ENCODE results near the gene ZNF212. TPM values are rescaled to one million over a fixed set of nuclear protein-coding genes. Genes with fewer than 3 reads are reported as not detected.

Gene ZNF212
- 1 to 10 TPM; 4.5 to 5.3 TPM for total RNA-seq

DNA sequence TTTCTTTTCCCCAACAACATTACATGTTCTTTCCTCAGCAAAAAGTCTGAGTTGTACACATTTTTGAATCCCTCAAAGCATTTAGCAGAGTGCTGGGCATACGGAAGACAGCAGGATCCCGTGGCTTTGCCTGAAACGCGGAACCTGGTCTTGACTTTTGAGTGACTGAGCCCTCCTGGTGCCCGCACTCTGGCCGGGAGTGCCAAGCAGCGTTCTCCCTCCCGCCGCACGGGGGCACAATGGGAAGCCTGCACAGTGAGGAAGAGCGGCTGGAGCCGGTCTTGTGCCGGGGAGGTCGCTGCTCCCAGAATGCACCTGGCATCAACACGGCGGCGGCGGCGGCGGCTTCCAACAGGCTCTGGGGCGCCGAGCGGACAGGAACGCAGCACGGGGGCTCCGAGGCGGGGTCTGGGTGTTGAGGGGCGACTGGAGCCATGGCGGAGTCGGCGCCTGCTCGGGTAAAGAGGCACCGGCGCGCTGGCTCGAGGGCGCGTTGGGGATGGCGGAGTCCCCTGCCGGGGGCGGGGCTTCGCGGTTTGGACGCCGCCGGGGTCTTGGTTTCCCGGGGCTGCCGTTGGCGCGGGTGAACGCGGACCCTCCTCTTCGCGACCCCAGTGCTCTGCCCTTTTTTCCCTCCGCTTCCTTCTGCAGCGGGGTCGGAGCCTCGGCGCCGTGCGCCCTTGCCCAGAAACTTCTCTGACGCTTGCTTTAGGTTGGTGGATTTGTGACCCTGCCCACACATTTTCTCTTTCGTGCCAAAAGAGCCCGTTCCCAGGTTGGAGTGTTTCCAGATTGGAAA, at the start of gene ZNF212:
Gene ZNF212, plus strand, starts transcription at position 307 of the 799 bp plus-strand sequence. Its CDS starts 128 bp downstream, at position 435.

DNA sequence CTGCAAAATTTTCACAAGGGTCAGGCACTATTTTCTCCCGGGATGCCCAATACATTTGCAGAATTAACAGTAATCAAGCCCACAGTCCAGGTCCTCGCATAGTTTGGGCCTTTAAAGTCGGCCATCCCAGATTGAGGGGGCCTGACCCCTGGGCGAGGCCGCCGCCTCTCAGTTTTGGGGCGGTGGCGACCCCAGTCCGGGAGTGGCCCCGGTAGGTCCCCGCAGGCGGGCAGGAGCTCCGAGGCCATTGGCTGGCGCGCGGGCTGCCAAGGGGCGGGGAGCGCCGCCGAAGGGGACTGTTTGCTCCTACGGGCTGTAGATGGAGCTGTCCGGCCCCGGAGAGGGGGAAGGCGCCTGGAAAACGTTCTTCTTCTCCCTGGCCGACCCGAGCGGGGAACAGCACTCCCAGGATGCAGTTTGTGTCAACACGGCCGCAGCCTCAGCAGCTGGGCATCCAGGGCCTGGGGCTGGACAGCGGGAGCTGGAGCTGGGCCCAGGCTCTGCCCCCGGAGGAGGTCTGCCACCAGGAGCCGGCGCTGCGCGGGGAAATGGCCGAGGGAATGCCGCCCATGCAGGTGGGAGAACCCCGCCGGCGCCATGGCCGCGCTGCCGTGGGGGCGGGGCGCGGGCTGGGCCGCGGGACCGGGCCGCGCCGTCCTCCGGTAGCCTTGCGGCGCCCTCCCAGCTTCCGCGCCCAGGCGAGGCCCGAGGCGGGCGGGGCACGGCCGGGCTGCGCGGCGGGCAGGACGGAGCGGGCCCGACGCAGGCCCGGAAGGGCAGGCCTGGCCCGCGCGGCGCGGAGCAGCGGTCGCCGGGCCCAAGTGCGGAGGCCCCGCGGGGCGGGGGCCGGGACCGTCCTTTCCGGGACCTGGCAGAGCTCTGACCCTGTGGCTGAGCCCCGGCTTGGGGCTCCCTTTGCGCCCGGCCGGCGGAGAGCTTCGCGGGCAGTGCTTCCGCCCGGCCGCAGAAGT, 44.0 kb upstream of the ZNF212 start, which contains the start of gene ZNF282:
Gene ZNF282, plus strand, starts transcription at position 367 of the 971 bp plus-strand sequence. Its CDS starts 44 bp downstream, at position 411.

DNA sequence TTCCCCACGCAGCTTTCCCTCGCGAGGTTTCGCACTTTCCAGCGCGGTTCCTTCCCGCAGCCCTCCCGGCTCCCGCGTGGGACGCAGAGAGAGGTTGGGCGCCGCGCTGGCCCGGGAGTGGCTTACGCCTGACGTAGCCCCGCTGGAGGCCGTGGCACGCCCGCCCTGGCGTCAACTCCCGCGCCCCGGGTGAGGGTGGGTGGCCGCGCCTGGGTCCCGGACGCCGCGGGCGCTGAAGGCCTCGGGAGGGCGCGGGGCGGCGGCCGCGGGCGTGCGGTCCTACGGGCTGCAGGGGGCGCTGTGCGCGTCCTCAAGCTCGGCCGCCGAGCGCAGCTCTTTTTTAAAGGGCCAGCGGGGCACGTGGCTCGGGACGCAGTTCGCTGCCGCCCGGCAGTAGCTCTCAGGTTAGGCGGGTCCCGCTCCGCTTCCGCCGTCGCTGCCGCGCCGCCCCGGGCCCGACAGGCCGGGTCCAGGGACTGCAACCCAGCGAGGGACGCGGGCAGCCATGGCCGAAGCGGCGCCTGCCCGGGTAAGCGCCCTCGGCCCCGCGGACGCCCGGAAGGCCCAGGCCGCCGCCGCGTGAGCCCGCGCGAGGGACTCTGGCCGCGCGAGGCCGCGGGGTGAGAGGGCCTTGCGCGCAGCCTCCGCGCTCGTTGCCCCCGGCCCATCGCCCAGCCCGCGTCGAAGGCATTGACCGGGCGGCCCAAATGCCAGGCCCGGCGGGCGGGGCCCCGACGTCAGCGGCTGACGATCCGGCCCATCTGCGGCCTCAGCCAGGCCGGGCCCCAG, 22.6 kb downstream of the ZNF212 start, which contains the start of gene ZNF783:
Gene ZNF783, plus strand, starts transcription at position 368 of the 789 bp plus-strand sequence. Its CDS starts 138 bp downstream, at position 506.

Small RNA genes within 50 kb of the gene (small RNA-seq; reads per million reads assigned to genes)
- 0 reads per million in 2 donors for gene AC004890.1

Other genes with a start within 250 kb of the ZNF212 start
- 100 to 1,000 TPM in 1 of 2 donors, 10 to 100 TPM in 1; 85.7 to 226 TPM for gene PDIA4, start 211.1 kb upstream of the ZNF212 start, total RNA-seq
- 1 to 10 TPM; 4.5 to 6.0 TPM for gene ZNF786, start 148.9 kb upstream of the ZNF212 start, total RNA-seq
- 1 to 10 TPM; 1.3 to 1.7 TPM for gene ZNF425, start 113.3 kb upstream of the ZNF212 start, total RNA-seq
- gene ZNF398, start 92.2 kb upstream of the ZNF212 start, total RNA-seq: 10 to 100 TPM; 12.4 to 14.0 TPM
- 10 to 100 TPM; 18.2 to 22.0 TPM for gene ZNF282, start 44.1 kb upstream of the ZNF212 start, total RNA-seq
- gene ZNF783, start 22.5 kb downstream of the ZNF212 start, total RNA-seq: 1 to 10 TPM; 5.0 to 5.9 TPM
- 10 to 100 TPM in 1 of 2 donors, 1 to 10 TPM in 1; 8.9 to 10.7 TPM for gene ZNF777, start 221.4 kb downstream of the ZNF212 start, total RNA-seq